WERI-Rb-1 (cell line): ENCODE measurements around the gene KCNB1.
"Not testable (repeated sequence)": the region's sequence is repeated elsewhere in the genome, so short reads cannot be mapped to it uniquely, and the experiment has no call there.

Source experiments
- DNase-seq: peaks from one replicate; pipeline ENCODE4 v3.0.0-alpha.2; 2020
- H3K27ac ChIP-seq: fragments of 250-450 bp; sonication (Bioruptor Pico); 2 replicates; pipeline ENCODE4 v1.5.1; 2020; ENCODE audit warnings: mild to moderate bottlenecking, moderate library complexity
- H3K27me3 ChIP-seq: fragments of 250-450 bp; sonication (Bioruptor Pico); 2 replicates; pipeline ENCODE4 v1.5.1; 2021; ENCODE audit warnings: mild to moderate bottlenecking, low read depth, moderate library complexity; ENCODE audit not compliant: insufficient read depth, severe bottlenecking
- H3K36me3 ChIP-seq: fragments of 250-450 bp; sonication (Bioruptor Pico); 2 replicates; pipeline ENCODE4 v1.5.1; 2020; ENCODE audit warnings: mild to moderate bottlenecking, moderate library complexity
- H3K4me3 ChIP-seq: 2 replicates; pipeline ENCODE4 v1.5.1; 2011; ENCODE audit warnings: low read depth, mild to moderate bottlenecking, control low read depth, low read length
- H3K9me3 ChIP-seq: fragments of 250-450 bp; sonication (Bioruptor Pico); 2 replicates; pipeline ENCODE4 v1.5.1; 2021; ENCODE audit warnings: mild to moderate bottlenecking, moderate library complexity; ENCODE audit not compliant: severe bottlenecking
- TF ChIP-seq, protein P1 (sequence below): IDR thresholded peaks from 2 replicates; pipeline ENCODE4 v1.5.1; 2011; ENCODE audit warnings: low read depth, mild to moderate bottlenecking, control low read depth, inconsistent platforms, low read length

KCNB1 gene

DNA sequence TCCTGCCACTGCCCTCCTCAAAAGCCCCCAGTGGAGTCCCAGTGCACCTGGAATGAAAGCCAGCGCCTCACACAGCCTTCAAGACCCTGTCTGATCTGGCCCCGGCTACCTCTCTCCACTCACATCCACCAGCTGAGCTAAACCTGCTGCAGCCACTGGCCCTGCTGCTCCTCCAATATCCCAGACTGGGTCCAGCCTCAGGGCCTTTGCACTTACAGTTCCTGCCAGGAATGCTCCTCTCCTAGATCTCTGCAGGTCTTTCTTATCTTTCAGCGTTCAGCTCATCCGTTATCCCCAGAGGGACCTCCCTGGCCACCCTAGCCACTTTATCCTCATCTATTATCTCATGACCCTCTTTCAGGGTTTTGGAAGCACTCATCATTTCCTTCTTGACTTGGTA lies 68.8 kb downstream of the KCNB1 start:
- Histone ChIP-seq H3K4me3 (no peak overlapping the region), H3K36me3 (no peaks in the 10 kb centered on the region; the same call in 1 of the 2 replicates), H3K27me3 (no peaks in the 10 kb centered on the region), H3K9me3 (no peaks in the 10 kb centered on the region), H3K27ac (no peak overlapping the region)
- TF ChIP-seq, protein P1, sequence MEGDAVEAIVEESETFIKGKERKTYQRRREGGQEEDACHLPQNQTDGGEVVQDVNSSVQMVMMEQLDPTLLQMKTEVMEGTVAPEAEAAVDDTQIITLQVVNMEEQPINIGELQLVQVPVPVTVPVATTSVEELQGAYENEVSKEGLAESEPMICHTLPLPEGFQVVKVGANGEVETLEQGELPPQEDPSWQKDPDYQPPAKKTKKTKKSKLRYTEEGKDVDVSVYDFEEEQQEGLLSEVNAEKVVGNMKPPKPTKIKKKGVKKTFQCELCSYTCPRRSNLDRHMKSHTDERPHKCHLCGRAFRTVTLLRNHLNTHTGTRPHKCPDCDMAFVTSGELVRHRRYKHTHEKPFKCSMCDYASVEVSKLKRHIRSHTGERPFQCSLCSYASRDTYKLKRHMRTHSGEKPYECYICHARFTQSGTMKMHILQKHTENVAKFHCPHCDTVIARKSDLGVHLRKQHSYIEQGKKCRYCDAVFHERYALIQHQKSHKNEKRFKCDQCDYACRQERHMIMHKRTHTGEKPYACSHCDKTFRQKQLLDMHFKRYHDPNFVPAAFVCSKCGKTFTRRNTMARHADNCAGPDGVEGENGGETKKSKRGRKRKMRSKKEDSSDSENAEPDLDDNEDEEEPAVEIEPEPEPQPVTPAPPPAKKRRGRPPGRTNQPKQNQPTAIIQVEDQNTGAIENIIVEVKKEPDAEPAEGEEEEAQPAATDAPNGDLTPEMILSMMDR = no peak
- DNase-seq = no peak

DNA sequence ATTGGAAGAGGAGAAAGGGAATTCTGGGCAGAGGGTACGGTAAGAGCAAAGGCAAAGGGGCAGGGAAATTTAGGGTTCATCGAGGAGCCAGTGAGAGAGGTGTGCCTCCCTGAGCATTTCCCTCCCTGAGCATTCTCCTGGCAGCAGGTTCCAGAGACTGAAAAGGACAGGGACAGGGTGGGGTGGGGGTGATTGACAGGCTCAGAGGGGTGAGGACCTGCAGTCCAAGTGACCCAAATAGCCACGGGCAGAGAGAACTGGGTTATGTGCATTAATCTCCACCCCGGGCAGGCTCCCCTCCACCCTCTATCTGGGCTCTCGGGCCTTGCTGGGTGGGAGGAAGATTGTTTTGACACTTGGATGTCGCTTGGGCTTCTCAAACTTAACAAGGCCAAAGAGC lies 69.5 kb downstream of the KCNB1 start:
- Histone ChIP-seq H3K27me3 (no peaks in the 10 kb centered on the region), H3K4me3 (no peak overlapping the region), H3K36me3 (no peaks in the 10 kb centered on the region; the same call in 1 of the 2 replicates), H3K27ac (no peak overlapping the region), H3K9me3 (no peaks in the 10 kb centered on the region)
- DNase-seq = no peak
- TF ChIP-seq, protein P1 = no peak

- Histone ChIP-seq H3K9me3 (no peaks in the 10 kb centered on the region), H3K4me3 (no peak overlapping the region), H3K27ac (no peak overlapping the region), H3K27me3 (no peaks in the 10 kb centered on the region), H3K36me3 (no peaks in the 10 kb centered on the region; the same call in 1 of the 2 replicates)
- TF ChIP-seq, protein P1 = no peak
- DNase-seq = no peak
These were observed 70.2 kb downstream of the KCNB1 start for GRCh38 chr20:49412254-49412653.

DNA sequence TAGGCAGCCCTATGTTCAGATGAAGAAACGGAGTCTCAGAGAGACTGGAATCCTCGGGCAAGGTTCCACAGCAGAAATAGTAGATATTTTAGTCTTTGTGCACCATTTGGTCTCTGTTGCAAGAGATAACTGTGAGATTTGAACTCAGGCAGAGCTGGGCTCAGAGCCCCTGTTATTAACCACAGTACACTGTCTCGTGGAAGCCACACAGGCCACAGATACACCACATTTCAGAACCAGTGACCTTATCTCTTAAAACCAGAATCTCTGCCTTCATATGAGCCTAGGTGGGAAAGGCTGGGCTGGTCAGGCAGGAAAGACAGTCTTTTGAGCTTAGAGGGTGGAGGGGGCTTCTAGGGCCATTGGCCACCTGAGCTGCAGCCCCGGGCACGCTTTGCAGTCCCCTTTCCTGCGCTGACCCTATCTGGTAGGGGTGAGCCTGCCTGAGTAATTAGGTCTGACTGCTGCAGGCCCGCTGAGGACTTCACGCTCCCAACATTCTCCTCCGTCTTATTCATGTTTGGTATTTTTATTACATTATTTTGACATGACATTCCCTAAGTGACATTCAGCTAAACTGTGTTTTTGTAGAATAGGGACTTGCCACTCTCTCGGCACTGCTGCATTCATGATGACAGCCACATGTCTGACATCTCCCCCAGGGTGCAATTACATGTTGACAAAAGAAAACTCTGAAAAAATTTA lies 71.1 kb downstream of the KCNB1 start:
- Histone ChIP-seq H3K9me3 (no peaks in the 10 kb centered on the region), H3K27me3 (no peaks in the 10 kb centered on the region), H3K4me3 (no peak overlapping the region), H3K27ac (no peak overlapping the region), H3K36me3 (no peaks in the 10 kb centered on the region; the same call in 1 of the 2 replicates)
- TF ChIP-seq, protein P1 = no peak
- no peak for DNase-seq

DNA sequence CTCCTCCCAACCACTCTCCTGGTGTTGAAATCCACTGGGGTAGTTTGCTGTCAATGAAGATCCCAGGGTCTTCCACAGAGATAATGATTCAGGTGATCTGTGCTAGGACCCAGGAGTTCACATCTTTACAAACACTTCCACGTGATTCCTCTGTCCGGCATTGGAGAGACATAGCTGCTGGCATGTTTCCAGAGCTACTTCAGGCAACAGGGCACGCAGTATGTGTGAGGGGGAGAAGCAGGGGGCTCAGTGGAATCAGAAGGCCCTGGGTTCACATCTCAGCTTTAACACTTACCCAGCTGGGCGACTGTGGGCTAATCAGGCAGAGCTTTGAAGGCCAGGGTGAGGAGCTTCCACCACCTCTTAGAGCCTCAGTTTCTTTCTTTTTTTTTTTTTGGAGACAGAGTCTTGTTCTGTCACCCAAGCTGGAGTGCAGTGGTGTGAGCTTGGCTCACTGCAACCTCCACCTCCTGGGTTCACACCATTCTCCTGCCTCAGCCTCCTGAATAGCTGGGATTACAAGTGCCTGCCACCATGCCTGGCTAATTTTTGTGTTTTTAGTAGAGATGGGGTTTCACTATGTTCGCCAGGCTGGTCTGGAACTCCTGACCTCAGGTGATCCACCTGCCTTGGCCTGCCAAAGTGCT lies 72.4 kb downstream of the KCNB1 start:
- not testable (repeated sequence) for H3K36me3 ChIP-seq, H3K9me3 ChIP-seq, H3K27ac ChIP-seq, DNase-seq, H3K27me3 ChIP-seq, H3K4me3 ChIP-seq

DNA sequence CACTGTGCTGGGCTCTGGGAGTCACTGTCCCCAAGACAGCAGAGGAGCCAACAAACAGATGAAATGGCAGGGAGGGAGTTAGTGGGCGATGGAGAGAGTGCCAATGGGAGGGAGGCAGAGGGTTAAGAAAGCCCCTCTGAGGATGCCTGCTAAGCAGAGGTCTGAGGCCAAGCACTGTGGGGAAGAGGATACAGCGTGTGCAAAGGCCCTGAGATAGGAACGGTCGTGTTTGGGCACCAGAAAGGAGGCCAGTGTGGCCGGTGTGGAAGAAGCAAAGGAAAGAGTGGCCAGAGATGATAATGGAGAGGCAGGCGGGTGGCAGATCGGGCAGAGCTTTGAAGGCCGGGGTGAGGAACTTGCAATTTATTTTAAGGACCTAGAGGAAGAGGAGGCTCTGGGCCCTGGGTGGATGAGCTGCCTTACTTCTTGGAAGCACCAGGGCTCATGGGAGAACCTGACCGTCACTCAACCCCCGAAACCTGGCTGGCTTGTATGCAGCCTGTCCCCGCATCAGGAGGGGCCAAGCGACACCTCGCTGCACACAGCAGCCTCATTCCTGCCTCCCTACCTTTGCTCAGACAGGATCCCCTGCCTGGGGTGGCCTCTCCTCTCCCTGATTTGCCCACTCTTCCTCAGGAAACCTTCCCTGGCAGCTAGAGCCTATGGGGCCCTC lies 73.0 kb downstream of the KCNB1 start:
- DNase-seq = no peak
- Histone ChIP-seq H3K9me3 (no peaks in the 10 kb centered on the region), H3K27ac (no peak overlapping the region), H3K36me3 (no peaks in the 10 kb centered on the region), H3K27me3 (no peaks in the 10 kb centered on the region), H3K4me3 (no peak overlapping the region)
- TF ChIP-seq, protein P1 = no peak
